CD14-positive monocyte (primary cell): ENCODE data around the gene HOPX. TPM values are rescaled to one million over a fixed set of nuclear protein-coding genes. Genes with fewer than 3 reads are reported as not detected.
A peak's percentile ranks its signal among the peaks of the same experiment; 100 is the strongest.

Experiments
- DNase-seq, 3 donors: peaks; one replicate each; pipeline ENCODE4 v3.0.0-alpha.2; 2011 to 2022
- H2AFZ ChIP-seq: 2 replicates; pipeline ENCODE4 v1.6.0; 2012; ENCODE audit warnings: mild to moderate bottlenecking, low read depth, low read length, inconsistent platforms; ENCODE audit not compliant: insufficient read depth, poor library complexity, severe bottlenecking
- H3K27ac ChIP-seq, 2 donors: 1 replicate in 1 of 2; 2 replicates in 1 of 2; pipeline ENCODE4 v1.5.1; 2012 to 2013; ENCODE audit warnings: low read length in 2 of 2, control low read depth in 1 of 2, inconsistent platforms in 1 of 2, low read depth in 1 of 2, mild to moderate bottlenecking in 1 of 2
- H3K27me3 ChIP-seq, 2 donors: one replicate each; pipeline versions ENCODE4 v1.6.0 to v1.6.1; 2011 to 2013; ENCODE audit warnings: low read length in 2 of 2; ENCODE audit not compliant: control insufficient read depth in 2 of 2, insufficient read depth in 2 of 2
- H3K36me3 ChIP-seq, 2 donors: replicated peaks in 1 of 2; 1 replicate in 1 of 2; 2 replicates in 1 of 2; pipeline versions ENCODE4 v1.5.1 to v1.6.1; 2012 to 2013; ENCODE audit warnings: low read length in 2 of 2, control low read depth in 1 of 2, inconsistent platforms in 1 of 2, mild to moderate bottlenecking in 1 of 2; ENCODE audit not compliant: insufficient read depth in 2 of 2, control insufficient read depth in 1 of 2
- H3K4me1 ChIP-seq, 2 donors: 1 replicate in 1 of 2; 2 replicates in 1 of 2; pipeline versions ENCODE4 v1.5.1 to v1.6.1; 2012 to 2013; ENCODE audit warnings: low read length in 2 of 2, control low read depth in 1 of 2, inconsistent platforms in 1 of 2, mild to moderate bottlenecking in 1 of 2, moderate library complexity in 1 of 2; ENCODE audit not compliant: insufficient read depth in 2 of 2, control insufficient read depth in 1 of 2
- H3K4me2 ChIP-seq: replicated peaks from 2 replicates; pipeline ENCODE3; 2012; ENCODE audit warnings: low read length, moderate library complexity, mild to moderate bottlenecking; ENCODE audit not compliant: poor library complexity, severe bottlenecking; ENCODE audit errors: extremely low read depth
- H3K4me3 ChIP-seq, 3 experiments: fragments of 200-600 bp in 1 of 3; sonication (generic) in 1 of 3; replicated peaks in 1 of 3; 1 replicate in 2 of 3; 2 replicates in 1 of 3; pipeline ENCODE4 v1.5.1; 2011 to 2013; ENCODE audit warnings: low read length in 3 of 3, mild to moderate bottlenecking in 3 of 3, control low read depth in 2 of 3, low read depth in 2 of 3, inconsistent platforms in 1 of 3, moderate library complexity in 1 of 3
- H3K79me2 ChIP-seq: 2 replicates; pipeline ENCODE4 v1.6.0; 2012; ENCODE audit warnings: mild to moderate bottlenecking, control low read depth, inconsistent platforms, low read length, moderate library complexity; ENCODE audit not compliant: insufficient read depth
- H3K9ac ChIP-seq: 2 replicates; pipeline ENCODE4 v1.6.0; 2017; ENCODE audit warnings: low read length, mild to moderate bottlenecking; ENCODE audit not compliant: insufficient read depth, poor library complexity, severe bottlenecking
- H3K9me3 ChIP-seq, 2 donors: replicated peaks in 1 of 2; 1 replicate in 1 of 2; 2 replicates in 1 of 2; pipeline versions ENCODE4 v1.5.1 to v1.6.1; 2012 to 2013; ENCODE audit warnings: low read length in 2 of 2, control low read depth in 1 of 2; ENCODE audit not compliant: control insufficient read depth in 1 of 2, insufficient read depth in 1 of 2
- H4K20me1 ChIP-seq: 2 replicates; pipeline ENCODE4 v1.6.0; 2012; ENCODE audit warnings: mild to moderate bottlenecking, low read length, control low read depth, moderate library complexity; ENCODE audit not compliant: insufficient read depth
- H3K27ac Mint-ChIP-seq, 7 donors: one replicate each; pipeline ENCODE4 v1.8.0; 2020; ENCODE audit warnings: mild to moderate bottlenecking in 7 of 7, mixed read lengths in 7 of 7, moderate library complexity in 6 of 7, inconsistent platforms in 2 of 7
- H3K27me3 Mint-ChIP-seq, 3 donors: one replicate each; pipeline ENCODE4 v1.8.0; 2021 to 2022; ENCODE audit warnings: low read depth in 3 of 3, mild to moderate bottlenecking in 3 of 3, mixed read lengths in 3 of 3, moderate library complexity in 3 of 3, inconsistent platforms in 1 of 3
- H3K36me3 Mint-ChIP-seq, 2 donors: one replicate each; pipeline ENCODE4 v1.8.0; 2020; ENCODE audit warnings: mixed read lengths in 2 of 2, inconsistent platforms in 1 of 2, mild to moderate bottlenecking in 1 of 2
- H3K4me1 Mint-ChIP-seq: one replicate; pipeline ENCODE4 v1.8.0; 2020; ENCODE audit warnings: mild to moderate bottlenecking, mixed read lengths
- H3K4me3 Mint-ChIP-seq, 2 donors: one replicate each; pipeline ENCODE4 v1.8.0; 2020; ENCODE audit warnings: mild to moderate bottlenecking in 2 of 2, mixed read lengths in 2 of 2, moderate library complexity in 1 of 2
- H3K9me3 Mint-ChIP-seq, 7 donors: one replicate each; pipeline ENCODE4 v1.8.0; 2020 to 2022; ENCODE audit warnings: mixed read lengths in 7 of 7, mild to moderate bottlenecking in 6 of 7, moderate library complexity in 6 of 7, inconsistent platforms in 2 of 7
- WGBS: methylation state at CpG from one replicate; pipeline ENCODE4 v1.1.5; 2013; ENCODE audit warnings: missing lambda C conversion rate; ENCODE audit not compliant: insufficient coverage; 5-methylcytosine and 5-hydroxymethylcytosine counted together
- intact Hi-C, 2 donors: fragments of 100-400 bp; cut with micrococcal nuclease; formaldehyde crosslinking; loops; one replicate each; pipeline versions ENCODE4 v1.15.0 to v1.15.1; 2023
- polyA plus RNA-seq, 3 donors: library from polyadenylated mRNA; depleted of rRNA in 1 of 3; unstranded in 2 of 3; stranded (reverse) in 1 of 3; fragments of 300-500 nt in 2 of 3; fragments of >200 nt in 1 of 3; fragmentation: Illumina TruSeq in 2 of 3; gene quantifications; 1 replicate in 2 of 3; 2 replicates in 1 of 3; pipeline ENCODE4 v1.2.3, GENCODE V29; 2012 to 2021
- TF ChIP-seq, protein P1 (sequence below): fragments of 200-600 bp; IDR thresholded peaks from one replicate; pipeline ENCODE4 v1.8.0; 2022; ENCODE audit warnings: antibody characterized with exemption, mild to moderate bottlenecking

The HOPX gene
- polyA plus RNA-seq, 3 donors = 0.39 to 1.3 (median 0.52) TPM

DNA sequence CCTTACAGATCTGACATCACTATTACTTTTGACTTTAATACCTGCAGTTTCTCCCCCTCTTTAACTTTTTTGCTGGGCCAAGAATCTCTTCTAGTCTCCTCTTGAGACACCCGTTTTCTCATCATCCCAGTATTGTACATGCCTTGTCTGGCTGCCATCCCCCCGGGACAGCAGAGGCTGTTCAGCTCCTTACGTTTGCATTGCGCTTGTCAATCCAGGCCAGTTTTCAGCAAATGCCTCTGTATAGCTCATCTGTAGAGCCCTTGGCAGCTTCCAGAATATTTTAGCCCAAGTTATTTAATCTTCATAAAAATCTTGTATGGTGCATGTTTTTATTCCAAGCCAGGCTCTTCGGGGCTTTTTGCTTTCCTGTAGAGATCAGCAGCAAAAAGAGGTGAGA lies 22.3 kb upstream of the HOPX start:
- no peaks in the 10 kb centered on the region for H3K36me3 Mint-ChIP-seq

DNA sequence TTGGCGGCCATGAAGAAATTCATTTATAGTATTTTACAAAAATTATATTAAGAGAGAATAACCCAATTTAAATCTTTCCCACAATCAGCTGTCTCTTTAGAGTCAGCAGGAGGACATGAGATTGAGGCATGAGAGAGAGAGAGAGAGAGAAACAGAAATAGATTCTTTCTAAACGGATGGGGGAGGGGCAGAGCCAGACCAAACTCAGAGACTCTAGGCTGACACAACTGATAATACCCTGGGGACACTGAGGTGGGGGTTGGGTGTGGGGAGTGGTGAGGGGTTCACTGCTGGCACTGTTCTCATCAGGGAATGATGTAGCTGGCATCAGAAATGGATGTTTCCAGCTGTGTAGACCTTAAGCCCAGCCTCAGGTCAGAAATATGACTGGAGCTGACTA lies 20.5 kb upstream of the HOPX start:
- Histone ChIP-seq H3K4me3 (no peak overlapping the region), H3K4me1 (peaks cover 0 to 3% of the 10 kb centered on the region in 2 donors), H3K4me2 (no peak overlapping the region), H4K20me1 (no peaks in the 10 kb centered on the region), H3K36me3 (no peaks in the 10 kb centered on the region), H3K79me2 (no peaks in the 10 kb centered on the region), H3K27ac (no peak overlapping the region), H3K9me3 (no peaks in the 10 kb centered on the region), H3K9ac (no peak overlapping the region), H3K27me3 (no peaks in the 10 kb centered on the region), H2AFZ (no peak overlapping the region)
- DNase-seq = no peak
- peaks cover 0 to 6% (median 3%) of the 10 kb centered on the region in 3 donors for H3K27me3 Mint-ChIP-seq
- intact Hi-C loops = no loop called here
- H3K4me1 Mint-ChIP-seq = peaks cover 18% of the 10 kb centered on the region
- H3K36me3 Mint-ChIP-seq = no peaks in the 10 kb centered on the region
- H3K9me3 Mint-ChIP-seq = peaks cover 0 to 2% (median 0%) of the 10 kb centered on the region in 7 donors
- WGBS = 0% methylated on average over 1 of the region's 2 CpGs
- H3K27ac Mint-ChIP-seq = no peak overlapping the region
- no peak overlapping the region for H3K4me3 Mint-ChIP-seq
- TF ChIP-seq, protein P1, sequence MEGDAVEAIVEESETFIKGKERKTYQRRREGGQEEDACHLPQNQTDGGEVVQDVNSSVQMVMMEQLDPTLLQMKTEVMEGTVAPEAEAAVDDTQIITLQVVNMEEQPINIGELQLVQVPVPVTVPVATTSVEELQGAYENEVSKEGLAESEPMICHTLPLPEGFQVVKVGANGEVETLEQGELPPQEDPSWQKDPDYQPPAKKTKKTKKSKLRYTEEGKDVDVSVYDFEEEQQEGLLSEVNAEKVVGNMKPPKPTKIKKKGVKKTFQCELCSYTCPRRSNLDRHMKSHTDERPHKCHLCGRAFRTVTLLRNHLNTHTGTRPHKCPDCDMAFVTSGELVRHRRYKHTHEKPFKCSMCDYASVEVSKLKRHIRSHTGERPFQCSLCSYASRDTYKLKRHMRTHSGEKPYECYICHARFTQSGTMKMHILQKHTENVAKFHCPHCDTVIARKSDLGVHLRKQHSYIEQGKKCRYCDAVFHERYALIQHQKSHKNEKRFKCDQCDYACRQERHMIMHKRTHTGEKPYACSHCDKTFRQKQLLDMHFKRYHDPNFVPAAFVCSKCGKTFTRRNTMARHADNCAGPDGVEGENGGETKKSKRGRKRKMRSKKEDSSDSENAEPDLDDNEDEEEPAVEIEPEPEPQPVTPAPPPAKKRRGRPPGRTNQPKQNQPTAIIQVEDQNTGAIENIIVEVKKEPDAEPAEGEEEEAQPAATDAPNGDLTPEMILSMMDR = no peak

More for the DNA sequence above, 22.3 kb upstream of the HOPX start:
- DNase-seq = no peak
- Histone ChIP-seq H3K4me3 (no peak overlapping the region), H3K4me1 (peaks cover 0 to 3% of the 10 kb centered on the region in 2 donors), H3K79me2 (no peaks in the 10 kb centered on the region), H3K27me3 (no peaks in the 10 kb centered on the region), H2AFZ (no peak overlapping the region), H3K9me3 (no peaks in the 10 kb centered on the region), H3K9ac (no peak overlapping the region), H3K27ac (no peak overlapping the region), H4K20me1 (no peaks in the 10 kb centered on the region), H3K4me2 (no peak overlapping the region), H3K36me3 (no peaks in the 10 kb centered on the region)
- intact Hi-C loops = no loop called here
- H3K27ac Mint-ChIP-seq = peak overlapping the region in 1 of 7 donors; percentile 12
- peaks cover 15% of the 10 kb centered on the region for H3K4me1 Mint-ChIP-seq
- no peak overlapping the region for H3K4me3 Mint-ChIP-seq
- TF ChIP-seq, protein P1 = no peak
- H3K27me3 Mint-ChIP-seq = peaks cover 0 to 4% (median 3%) of the 10 kb centered on the region in 3 donors
- no peaks in the 10 kb centered on the region for H3K9me3 Mint-ChIP-seq
- WGBS = 90% methylated on average over 3 of the region's 5 CpGs
